ENCODE data around the gene COX20.

COX20 gene

GRCh38 chr1:244874974-244875579, 39.6 kb downstream of the COX20 start:
- no peak for DNase-seq (ENCODE audit: low read depth)

- no peak for DNase-seq (ENCODE audit: low read depth)
Measured at GRCh38 chr1:244876228-244876910, 40.9 kb downstream of the COX20 start.

GRCh38 chr1:244878681-244879080, 43.2 kb downstream of the COX20 start:
- no peak for DNase-seq (ENCODE audit: low read depth)

DNA sequence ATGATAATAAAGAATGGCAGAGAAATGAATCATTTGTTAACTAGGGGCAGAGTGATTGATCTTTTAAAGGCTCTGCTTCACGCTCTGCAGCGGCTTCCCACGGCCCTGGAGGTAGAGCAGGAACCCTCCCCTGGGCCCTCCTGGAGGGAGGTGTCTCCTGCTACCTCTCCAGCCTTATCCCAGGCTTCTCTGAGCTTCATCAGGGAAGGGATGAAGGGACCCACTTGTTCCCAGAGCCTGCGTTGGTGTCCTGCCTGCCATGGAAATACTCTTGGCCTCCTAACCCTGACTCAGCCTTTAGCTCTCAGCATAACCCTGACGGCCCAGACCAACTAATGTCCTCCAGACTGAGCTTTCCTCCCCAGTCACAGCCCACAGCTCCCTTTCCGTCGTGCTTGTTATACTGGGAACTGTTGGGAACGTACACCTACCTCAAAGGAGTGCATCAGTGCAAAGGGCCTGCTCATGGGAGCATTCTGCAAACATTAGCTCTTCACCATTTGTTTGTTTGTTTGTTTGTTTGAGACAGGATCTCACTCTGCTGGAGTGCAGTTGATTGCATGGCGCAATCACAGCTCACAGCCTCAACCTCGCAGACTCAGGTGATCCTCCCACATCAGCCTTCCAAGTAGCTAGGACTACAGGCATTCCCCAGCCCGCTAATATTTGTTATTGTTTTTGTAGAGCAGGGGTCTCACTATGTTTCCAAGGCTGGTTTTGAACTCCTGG, 46.3 kb downstream of the COX20 start:
- no peak for DNase-seq (ENCODE audit: low read depth)

GRCh38 chr1:244887281-244887680, 51.8 kb downstream of the COX20 start:
- DNase-seq (ENCODE audit: low read depth): no peak

DNA sequence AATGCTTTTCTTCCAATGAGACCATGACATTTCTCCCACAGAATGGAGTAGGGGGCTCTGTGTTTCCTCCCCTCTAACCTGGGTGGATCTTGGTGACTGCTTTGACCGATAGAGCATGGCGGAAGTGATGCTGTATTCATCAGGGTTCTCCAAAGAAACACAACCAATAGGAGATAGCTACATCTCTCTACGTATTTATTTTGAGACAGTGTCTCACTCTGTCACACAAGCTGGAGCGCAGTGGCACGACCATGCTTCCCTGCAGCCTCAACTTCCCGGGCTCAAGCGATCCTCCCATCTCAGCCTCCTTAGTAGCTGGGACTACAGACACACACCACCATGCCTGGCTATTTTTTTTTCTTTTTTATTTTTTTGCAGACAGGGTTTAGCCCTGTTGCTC, 58.4 kb downstream of the COX20 start:
- no peak for DNase-seq (ENCODE audit: low read depth)
